Right forelimb (tissue), 1 donor: ENCODE results near the gene UNC119.
A peak's percentile ranks its signal among the peaks of the same experiment; 100 is the strongest.
"Not testable (repeated sequence)": the region's sequence is repeated elsewhere in the genome, so short reads cannot be mapped to it uniquely, and the experiment has no call there.

Experiments used
- DNase-seq: peaks from one replicate; pipeline ENCODE4 v3.0.0-alpha.2; 2018

The UNC119 gene

DNA sequence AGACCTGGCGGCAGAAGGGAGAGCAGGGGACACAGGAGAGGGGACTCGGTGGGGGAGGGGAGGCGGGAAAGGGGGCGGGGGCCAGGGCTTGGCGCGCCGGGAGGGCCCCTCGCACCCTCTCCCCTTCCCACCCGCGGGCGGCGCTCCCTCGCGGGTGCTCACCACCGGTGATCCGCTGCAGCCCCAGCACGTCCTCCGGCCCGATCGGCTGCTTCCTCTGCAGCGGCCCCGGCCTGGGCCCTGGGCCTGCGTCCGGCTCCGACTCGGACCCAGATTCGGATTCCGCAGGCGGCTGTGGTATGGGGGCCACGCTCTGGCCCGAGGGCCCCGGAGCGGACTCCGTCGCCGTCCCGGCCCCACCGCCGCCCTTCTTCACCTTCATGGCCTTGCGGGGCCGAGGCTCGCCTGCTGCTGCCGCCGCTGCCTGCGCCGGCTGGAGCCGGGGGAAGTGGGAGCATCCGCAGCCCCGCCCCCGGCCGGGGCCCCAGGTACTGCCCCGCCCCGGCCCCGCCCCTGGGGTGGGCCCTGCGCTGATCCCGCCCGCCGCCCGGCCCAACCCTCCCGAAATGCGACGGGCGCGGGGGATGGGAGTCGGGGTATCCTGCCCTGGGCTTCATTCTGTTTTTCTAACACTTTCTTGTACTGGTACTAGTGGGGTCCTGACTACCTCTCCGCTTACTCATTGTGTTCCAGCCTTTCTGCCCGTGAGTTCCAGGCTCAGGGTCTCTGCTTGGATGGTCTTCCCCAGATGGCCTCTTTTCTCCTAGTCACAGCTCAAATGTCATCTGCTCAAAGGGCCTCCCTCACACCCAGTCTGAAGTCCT lies at the start of gene UNC119:
Gene UNC119 (minus strand): TSS at position 449 of the 824 bp plus-strand sequence. CDS start 67 bp downstream, at position 382.
- peak; percentile 89 for DNase-seq

- no peak for DNase-seq
These were observed 47.1 kb upstream of the UNC119 start for GRCh38 chr17:28599311-28600184.

DNA sequence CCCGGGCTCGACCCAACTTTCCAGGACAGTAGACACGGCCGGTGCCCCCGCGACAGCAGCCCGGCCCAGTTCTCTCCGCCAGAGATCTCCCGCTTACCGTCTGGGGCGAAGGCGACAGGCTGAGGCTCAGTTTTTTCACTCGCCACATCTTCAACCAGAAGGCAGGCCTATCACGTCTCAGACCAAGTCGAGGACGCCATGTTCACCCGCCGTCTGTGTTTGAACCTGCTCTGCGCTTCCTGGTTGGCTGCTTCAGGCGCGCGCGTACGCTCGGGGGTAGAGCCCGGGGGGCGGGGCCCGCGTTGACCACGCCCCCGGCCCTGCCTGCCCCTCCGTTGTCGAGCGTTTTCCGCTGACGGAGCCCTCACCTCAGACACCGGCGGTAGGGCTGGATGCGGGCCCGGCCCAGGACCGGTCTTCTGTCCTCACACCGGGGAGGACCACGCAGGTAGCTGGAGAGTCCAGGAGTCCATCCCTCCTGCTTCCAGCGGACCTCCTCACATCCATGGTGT lies 46.4 kb upstream of the UNC119 start, which contains the start of gene SPAG5:
Gene SPAG5 (minus strand): TSS at position 227 of the 512 bp plus-strand sequence. CDS start 79 bp downstream, at position 148.
- DNase-seq: peak; percentile 95

GRCh38 chr17:28598389-28598788 lies 46.0 kb upstream of the UNC119 start:
- DNase-seq: no peak

DNA sequence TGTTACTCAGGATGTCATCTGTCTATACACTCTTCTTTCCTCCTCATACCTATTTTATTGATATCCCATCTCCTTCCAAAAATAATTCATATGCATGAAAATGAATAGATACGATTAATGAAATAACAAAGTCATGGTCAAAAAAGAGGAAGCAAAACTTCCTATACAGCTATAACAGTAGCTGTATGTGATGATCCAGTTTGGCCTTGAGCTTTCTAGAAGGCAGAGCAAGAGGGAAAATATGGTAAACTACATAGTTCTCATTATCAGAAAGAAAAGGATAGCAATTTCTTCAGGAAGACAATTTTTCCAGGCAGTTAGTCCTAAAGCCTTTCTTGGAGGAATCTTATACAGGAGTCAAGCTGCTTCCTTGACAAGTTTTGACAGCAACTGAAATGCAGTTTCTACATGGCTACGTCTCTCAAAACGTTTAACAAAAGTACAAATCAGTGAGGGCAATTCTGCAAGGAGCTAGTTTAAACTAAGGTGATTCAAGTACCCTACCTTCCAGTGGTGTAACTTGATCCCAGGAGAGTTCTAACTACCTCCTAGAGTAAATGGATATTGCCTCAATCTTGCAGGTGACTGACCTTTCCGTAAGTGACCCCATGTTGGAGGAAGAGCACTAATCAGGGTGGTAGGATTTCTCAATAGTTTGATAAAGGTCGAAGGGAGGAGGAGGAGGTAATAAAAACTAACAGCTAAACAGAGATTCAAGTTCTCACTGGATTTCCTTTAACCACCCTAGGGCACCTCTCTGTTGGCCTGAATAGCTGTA lies 45.4 kb upstream of the UNC119 start:
- DNase-seq: no peak

DNA sequence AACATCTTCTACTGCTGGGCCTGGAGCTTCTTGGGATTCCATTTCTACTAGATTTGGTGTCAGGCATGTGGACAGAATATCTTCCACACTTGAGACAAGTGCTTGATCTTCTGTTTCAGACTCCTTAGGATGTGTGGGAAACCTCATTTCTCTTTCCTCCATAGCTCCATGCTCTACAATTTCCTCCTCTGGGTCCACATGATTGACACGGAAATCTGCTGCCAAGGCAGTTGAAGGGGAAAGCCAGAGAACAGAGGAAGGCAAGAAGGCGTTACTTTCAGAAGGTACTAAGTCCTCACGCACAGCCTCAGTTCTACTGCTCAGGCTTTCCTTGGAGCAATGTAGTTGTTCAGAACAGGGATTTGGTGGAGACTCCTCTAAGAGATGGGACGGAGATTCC lies 39.8 kb upstream of the UNC119 start:
- DNase-seq: no peak

GRCh38 chr17:28585851-28586250 lies 33.4 kb upstream of the UNC119 start:
- no peak for DNase-seq

DNA sequence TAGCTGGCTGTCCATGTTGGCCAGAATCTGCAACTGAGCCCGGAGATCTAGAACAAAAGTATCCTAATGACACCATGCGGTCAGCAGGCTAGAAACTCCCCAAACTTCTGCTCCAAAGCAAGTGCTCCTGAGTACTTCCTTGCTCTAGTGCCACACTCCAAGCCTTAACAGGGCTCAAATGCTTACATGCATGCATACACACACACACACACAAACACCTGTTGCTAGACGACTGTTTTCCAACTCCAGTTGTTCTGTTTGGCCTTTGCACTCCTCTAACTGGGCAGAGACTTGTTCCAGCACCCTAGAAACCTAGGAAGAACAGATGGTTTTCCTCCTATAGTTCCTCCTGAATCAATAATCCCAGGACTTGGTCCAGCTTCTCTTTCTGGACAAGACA lies 32.0 kb upstream of the UNC119 start:
- DNase-seq: no peak

GRCh38 chr17:28582513-28582912 lies 30.1 kb upstream of the UNC119 start:
- no peak for DNase-seq

DNA sequence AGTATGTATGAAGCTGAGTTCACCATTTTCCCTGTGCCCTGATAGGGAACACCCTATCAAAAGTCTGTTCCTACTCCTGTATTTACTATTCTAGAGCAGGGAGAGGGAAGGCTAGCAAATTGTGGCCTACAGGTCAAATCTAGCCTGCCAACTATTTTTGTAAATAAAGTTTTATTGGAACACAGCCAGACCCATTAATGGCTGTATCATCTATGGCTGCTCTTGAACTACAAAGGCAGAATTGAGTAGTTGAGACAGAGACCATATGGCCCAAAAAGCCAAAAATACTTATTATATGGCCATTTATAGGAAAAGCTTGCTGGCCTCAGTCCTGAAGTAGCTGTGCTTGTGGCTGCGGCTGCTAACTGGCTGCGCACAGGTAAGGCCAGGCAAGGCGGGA lies 28.5 kb upstream of the UNC119 start:
- no peak for DNase-seq

DNA sequence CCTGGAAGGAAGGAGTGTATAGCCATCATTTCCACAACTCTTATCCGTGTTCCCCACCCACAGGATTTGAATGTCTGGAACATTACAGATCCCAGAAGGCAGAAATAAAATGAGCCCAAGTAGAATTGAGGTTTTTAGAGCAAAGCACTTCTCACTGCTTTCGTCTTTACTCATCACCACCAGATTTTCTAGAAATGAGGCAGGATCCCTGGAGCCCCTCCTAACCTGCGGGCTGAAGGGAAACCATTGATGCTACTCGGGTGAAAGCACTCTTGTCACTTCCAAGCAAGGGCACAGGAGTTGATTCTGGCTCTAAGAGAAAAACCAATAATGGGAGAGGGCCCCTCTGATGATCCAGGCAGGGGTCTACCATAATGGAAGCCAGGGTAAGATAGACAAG lies 27.1 kb upstream of the UNC119 start:
- DNase-seq: no peak

GRCh38 chr17:28578246-28579195 lies 26.1 kb upstream of the UNC119 start:
- DNase-seq: no peak

DNA sequence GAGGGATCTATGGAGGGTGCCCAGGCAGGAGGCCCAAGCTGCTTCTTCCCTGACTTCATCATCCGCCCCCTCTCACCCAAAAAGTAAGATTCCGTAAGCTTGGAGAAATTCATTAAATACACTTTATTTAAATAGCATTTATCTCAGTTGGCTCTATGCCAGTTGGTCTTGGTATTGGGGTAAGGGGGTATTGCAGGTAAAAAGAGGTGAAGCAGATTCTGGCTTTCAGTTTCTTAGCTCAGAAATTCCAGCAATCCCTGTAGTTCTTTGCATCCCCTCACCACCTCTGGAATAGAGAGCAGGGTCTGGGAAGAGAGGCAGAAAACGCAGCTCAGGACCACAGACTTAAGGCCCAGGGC lies 25.0 kb upstream of the UNC119 start:
- DNase-seq: no peak

DNA sequence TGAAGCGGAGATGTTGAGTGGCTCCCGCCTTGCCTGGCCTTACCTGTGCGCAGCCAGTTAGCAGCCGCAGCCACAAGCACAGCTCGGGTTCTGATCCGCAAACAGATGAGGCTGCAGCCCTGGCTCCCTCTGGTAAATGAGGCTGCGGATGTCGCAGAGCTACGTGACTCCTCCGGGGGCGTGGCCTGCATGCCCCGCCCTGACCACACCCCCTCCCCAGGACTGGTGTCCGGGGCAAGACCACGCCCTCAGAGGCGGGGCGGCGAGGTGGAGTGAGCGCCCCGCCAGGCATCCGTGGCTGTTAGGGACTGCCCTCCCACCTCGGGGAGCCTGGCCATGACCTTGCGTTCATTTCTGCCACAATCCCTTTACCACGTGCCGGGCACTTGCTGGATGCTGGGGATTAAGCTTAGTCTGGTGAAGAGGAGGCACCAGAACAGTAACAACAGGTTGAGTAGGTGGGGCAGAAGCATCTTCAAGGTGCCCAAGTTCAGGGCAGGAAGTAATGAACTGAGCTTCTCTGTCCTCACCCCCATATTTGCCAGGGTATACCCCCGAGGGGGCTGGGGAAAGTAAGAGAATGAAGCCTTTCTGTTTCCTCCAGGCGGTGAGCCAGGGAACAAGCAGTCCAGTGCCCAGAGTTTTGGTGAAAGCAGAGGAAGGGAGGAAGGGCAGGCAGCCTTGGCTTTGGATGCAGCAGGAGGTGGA lies 24.5 kb upstream of the UNC119 start, which contains the start of gene ALDOC:
Gene ALDOC (minus strand): TSS at position 138 of the 708 bp plus-strand sequence. CDS start 1,363 bp downstream, outside the sequence.
- peak; percentile 88 for DNase-seq

GRCh38 chr17:28576016-28576415 lies 23.6 kb upstream of the UNC119 start:
- DNase-seq: not testable (repeated sequence)

- no peak for DNase-seq
These were observed 22.8 kb upstream of the UNC119 start for GRCh38 chr17:28575126-28575795.

DNA sequence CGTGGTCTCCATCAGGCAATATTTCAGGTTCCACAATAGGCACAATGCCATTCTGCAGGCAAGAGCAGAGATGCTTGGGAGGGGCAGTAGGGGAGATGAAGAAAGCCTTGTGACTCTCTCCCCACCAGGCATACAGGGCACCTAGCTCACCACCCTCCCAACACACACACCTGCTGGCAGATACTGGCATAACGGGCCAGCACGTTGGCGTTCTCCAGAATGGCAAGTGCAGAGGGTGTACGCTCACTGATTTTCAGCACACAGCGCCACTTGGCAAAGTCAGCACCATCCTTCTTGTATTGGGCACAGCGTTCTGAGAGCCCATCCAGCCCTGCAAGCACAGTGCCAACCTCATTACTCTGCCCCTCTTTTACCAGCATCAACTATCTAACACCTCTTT lies 22.1 kb upstream of the UNC119 start:
- DNase-seq: no peak

GRCh38 chr17:28573966-28574480 lies 21.6 kb upstream of the UNC119 start:
- no peak for DNase-seq

DNA sequence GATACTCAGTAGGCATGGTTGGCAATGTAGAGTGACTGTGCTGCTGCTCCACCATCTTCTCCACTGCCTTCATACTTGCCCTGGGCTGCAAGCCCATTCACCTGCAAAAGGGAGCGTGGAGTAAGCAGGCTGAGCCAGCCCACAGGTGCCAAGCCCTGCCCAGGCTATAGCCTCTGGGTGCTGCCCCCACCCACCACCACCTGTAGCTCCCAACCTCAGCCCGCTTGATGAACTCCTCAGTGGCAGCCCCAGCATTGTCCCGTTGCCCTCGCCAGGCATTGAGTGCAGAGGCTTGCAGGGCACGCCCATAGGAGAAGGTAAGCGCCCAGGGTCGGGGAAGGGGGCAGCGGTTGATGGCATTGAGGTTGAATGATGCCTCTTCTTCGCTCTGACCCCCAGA lies 21.1 kb upstream of the UNC119 start:
- no peak for DNase-seq

GRCh38 chr17:28573040-28573380 lies 20.6 kb upstream of the UNC119 start:
- DNase-seq: no peak
